Measurements from ENCODE around the gene NEGR1.

Gene NEGR1

GRCh38 chr1:71809085-71809484 lies 473.3 kb downstream of the NEGR1 start:
- intact Hi-C loops (cut with DNase I) = no loop called here
- no peak for DNase-seq

GRCh38 chr1:71804140-71804539 lies 478.2 kb downstream of the NEGR1 start:
- intact Hi-C loops (cut with DNase I) = no loop called here
- DNase-seq = no peak

- intact Hi-C loops (cut with DNase I) = loop anchor here (10.0 kb wide), 1 partner anchor 151 kb away; no protein-coding TSS in a partner anchor
- no peak for DNase-seq
Measured at GRCh38 chr1:71796006-71796405, 486.3 kb downstream of the NEGR1 start.

GRCh38 chr1:71792264-71792663 lies 490.1 kb downstream of the NEGR1 start:
- intact Hi-C loops (cut with DNase I) = loop anchor here (10.0 kb wide), 1 partner anchor 147 kb away; no protein-coding TSS in a partner anchor

DNA sequence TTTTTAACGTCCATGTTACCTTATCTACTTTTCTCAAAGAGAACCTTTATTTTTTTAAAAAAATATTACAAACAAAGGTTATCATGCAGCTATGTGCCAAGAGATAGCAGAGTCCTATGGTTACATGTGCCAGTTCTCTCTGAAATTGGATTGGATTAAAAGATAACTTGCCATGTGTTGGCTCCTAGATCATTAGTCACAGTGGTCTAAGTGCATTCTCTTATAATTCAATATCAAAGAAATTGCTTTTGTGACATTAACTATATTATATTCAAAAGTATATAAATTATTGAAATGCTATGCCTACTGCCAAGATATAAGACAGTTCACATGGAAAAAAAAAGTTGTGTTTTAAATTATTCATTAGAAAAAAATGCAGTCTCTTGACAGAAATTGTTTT lies 494.2 kb downstream of the NEGR1 start:
- DNase-seq = no peak
- intact Hi-C loops (cut with DNase I) = no loop called here

More at GRCh38 chr1:71792264-71792663, 490.1 kb downstream of the NEGR1 start:
- no peak for DNase-seq

- intact Hi-C loops (cut with DNase I) = no loop called here
Measured at GRCh38 chr1:71787699-71788098, 494.6 kb downstream of the NEGR1 start.

DNA sequence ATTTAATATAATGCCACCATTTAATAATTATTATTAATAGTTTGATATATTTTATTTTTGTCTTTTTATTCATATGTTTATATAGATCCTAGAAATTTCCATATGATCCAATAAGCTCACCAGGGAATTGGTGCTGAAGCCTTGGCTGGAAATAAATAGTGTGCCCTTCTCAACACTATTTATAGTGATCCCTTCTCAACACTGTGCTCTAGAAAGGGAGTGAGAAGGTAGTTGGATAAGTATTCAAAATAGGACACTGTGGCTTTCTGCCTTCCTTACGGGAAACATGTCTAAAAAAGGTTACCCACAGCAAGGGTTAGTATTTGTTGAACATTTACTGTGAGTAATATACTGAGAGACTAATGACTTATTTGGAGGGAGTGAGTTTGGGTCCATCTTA lies 496.1 kb downstream of the NEGR1 start:
- intact Hi-C loops (cut with DNase I) = no loop called here

More at GRCh38 chr1:71787699-71788098, 494.6 kb downstream of the NEGR1 start:
- no peak for DNase-seq

DNA sequence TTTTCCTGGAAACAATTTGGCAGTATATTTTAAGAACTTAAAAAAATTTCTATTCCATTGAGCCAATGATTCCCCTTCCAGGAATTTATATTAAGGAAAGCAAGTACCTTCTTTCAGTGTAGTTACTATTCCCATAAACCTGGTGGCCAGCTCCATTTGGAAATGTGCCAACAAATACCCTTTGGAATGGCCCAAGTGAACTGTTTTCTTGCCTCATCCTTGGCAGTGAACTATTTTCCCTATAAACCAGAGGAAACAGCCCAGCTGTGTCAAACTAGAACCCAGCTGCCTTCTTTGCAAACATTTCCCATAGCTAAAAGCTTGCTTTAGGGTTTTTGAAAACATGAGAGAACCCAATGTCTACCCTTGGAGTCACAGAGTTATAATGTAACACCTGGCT lies 496.9 kb downstream of the NEGR1 start:
- no peak for DNase-seq

More for the DNA sequence above, 496.1 kb downstream of the NEGR1 start:
- DNase-seq = no peak

GRCh38 chr1:71785000-71785399 lies 497.3 kb downstream of the NEGR1 start:
- intact Hi-C loops (cut with DNase I) = no loop called here
- DNase-seq = no peak

More for the DNA sequence above, 496.9 kb downstream of the NEGR1 start:
- intact Hi-C loops (cut with DNase I) = no loop called here

DNA sequence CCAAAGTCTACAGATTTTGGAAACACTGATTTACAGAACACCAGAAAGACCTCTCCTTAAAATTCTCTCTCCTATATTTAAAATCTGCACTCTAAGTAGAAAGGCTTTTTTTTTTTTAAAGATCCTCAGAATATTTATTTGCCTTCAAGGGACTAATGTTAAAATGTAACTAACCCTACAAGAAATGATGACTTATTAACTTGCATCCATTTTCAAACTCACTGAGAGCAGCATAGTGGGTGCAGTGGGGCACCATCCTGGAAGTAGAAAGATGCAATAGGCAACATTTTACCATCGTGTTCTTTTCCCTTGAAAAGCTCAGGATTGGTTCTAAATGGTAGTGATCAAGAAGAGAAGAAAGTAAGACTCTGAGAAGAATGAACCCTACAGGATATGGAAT lies 498.1 kb downstream of the NEGR1 start:
- no peak for DNase-seq
- intact Hi-C loops (cut with DNase I) = no loop called here

DNA sequence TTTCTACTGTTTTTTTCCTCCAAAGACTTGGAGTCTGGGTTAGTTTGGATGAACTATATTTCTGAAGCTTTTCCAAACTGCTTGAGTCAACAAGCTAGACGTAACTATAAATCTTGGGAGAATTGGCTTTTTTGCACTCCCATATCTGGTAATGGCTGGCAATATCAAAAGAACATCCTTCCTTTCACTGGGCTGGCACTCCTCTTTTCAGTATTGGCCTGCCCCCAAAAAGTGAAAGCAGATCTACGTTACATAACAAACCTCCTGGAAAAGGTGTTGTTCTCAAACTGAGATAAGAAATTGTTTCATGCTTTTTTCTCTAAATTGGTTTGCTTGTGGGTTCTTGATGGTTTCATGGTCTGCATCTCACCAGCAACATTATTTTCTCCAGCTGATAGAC lies 499.3 kb downstream of the NEGR1 start:
- no peak for DNase-seq
- intact Hi-C loops (cut with DNase I) = no loop called here

- DNase-seq = no peak
- intact Hi-C loops (cut with DNase I) = no loop called here
Measured at GRCh38 chr1:71781450-71781849, 500.9 kb downstream of the NEGR1 start.

DNA sequence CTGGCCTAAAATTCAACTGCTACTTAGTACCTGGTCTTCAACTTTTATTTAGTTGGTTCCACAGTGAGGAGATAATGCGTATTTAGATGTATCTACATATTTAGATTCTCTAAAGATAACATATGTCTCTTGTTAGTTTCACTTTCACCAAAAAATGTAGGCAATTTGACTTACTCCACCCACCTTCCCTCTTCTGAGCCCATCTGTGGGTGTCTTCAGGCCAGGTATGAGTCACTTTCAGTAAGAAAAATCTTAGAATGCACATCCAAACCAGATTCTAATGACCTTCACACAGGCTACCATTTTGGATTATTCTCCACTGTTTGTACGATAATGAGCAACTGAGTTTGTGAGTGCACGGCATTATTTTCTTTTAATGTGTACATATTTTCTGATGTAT lies 501.7 kb downstream of the NEGR1 start:
- no peak for DNase-seq
- intact Hi-C loops (cut with DNase I) = no loop called here

GRCh38 chr1:71778940-71779339 lies 503.4 kb downstream of the NEGR1 start:
- intact Hi-C loops (cut with DNase I) = no loop called here

DNA sequence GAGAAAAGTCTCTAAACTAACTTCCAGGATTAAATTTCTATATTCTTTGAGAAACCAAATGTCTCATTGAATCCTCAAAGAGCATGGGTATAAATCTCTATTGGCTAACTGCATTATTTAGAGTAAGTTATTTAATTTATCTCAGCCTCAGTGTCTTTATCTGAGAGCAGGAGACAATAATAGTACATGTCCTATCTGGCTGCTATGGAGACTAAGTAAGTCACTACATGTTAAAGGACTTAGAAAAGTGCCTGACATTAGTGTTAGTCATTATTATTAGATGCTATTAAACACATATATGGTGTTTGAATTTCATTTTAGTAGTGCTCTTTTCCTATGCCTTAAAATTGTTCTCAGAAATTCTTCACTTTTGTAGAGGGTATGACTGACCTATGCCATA lies 505.2 kb downstream of the NEGR1 start:
- intact Hi-C loops (cut with DNase I) = no loop called here

More at GRCh38 chr1:71778940-71779339, 503.4 kb downstream of the NEGR1 start:
- DNase-seq = no peak

GRCh38 chr1:71774705-71775104 lies 507.6 kb downstream of the NEGR1 start:
- intact Hi-C loops (cut with DNase I) = no loop called here

More for the DNA sequence above, 505.2 kb downstream of the NEGR1 start:
- no peak for DNase-seq

DNA sequence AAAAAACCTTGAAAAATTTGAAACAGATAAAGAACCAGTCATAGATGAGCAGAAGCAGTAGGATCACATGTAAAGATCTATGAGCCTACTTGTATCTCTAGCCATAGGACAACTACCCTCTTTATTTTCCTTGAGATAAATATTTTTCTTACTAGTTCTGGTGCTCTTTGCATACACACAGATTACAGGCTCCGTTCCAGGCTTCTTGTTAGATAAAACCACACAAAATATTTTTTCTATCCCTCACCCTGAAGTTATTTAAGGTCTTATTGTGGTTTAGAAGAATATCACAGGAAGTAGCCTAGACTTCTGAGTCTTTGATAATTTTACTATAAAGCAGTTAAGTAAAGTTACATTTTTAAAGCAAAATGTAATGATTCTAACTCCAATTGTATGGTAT lies 512.2 kb downstream of the NEGR1 start:
- DNase-seq = no peak
- intact Hi-C loops (cut with DNase I) = no loop called here

More at GRCh38 chr1:71774705-71775104, 507.6 kb downstream of the NEGR1 start:
- DNase-seq = no peak

DNA sequence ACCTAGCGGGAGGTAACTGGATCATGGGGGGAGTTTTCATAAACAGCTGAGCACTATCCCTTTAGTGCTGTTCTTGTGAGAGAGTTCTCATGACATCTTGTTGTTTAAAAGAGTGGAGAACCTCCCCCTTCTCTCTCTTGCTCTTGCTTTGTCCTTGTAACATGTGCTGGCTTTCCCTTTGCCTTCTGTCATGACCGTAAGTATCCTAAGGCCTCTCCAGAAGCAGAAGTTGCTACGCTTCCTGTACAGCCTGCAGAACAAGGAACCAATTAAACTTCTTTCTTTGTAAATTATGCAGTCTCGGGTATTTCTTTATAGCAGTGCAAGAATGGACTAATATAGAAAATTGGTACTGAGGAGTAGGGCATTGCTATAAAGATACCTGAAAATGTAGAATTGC lies 515.6 kb downstream of the NEGR1 start:
- DNase-seq = no peak
- intact Hi-C loops (cut with DNase I) = no loop called here

DNA sequence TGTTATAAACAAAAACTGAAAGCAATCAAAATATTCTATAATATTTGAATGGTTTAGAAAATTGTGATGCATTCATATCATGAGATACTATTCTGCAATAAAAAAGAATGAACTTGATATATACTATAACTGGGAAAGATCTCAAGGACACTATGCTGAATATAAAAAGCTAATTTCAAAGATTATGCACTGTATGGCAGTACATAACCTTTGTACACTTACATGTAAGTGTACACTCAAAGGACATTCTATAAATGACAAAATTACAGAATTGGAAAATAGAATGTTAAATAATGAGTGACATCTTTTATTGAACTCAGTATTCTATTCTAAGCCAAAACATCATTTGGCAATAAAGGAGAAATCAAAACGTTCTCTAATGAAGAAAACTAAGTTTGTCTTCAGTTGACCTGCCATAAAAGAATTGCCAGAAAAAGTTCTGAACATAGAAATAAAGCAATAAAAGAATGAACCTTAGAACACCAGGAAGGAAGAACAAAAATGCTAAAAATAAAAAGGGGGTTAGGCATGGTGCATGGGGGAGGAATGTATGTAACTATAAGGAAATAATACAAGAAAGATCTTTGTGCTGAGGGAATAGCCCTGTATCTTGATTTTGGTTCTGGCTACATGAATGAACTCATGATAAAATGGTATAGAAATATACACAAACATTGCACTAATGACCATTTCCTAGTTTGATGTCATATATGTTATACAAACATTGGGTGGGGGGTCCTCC lies 519.7 kb downstream of the NEGR1 start:
- no peak for DNase-seq
- intact Hi-C loops (cut with DNase I) = no loop called here

DNA sequence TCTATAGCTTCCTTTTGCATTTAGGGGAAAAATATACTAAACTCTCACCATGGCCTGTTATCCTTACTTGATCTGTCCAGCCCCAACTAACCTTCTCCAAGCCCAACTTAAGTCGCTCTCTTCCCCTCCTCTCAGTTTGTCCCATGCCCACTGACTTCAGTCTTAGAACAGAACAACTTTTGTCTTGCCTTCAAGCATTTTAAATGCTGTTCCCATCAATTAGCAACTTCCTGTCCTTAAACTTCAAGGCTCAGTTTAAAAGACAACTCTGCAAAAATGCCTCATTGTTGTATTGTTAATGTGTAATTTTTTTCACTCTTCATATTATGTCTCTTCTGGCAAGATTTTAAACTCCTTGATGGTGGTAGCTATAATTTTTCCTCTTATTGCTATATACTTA lies 526.9 kb downstream of the NEGR1 start:
- intact Hi-C loops (cut with DNase I) = no loop called here
- DNase-seq = no peak

DNA sequence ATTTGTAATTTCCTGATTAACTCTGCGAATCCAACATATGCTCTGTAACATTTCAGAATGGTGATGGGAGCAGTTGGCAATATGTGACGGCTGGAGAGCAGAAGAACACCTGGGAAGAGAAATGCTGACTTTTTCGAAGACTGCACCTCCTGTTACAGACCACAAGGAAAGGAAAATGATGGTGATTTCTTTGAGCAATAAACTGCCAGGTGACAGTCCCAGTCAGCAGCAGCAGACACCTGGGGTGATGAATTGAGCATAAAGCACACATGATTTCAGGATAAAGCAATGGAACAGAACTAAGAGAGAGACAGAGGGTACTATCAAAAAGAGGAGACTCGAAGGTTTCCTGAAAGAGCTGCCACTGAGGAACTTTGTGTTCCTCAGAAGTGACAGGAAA lies 528.6 kb downstream of the NEGR1 start:
- DNase-seq = no peak
- intact Hi-C loops (cut with DNase I) = no loop called here

DNA sequence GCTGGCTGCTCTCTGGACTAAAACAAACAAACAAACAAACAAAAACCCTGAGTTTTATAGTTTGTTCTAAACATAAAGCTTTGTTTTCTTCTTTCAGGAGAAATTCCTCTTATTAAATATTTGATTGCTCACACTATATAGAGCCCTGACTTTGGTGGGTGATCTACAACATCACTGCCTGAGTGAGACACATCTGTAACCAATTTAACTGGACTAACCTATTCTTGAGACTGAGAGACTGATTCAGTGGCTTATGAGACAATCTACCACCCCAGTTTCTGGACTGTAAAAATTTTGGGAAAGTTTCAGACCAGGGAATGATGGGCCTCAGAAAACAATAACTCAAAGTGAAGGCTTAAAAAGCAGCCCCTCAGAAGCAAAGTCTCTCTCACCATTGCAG lies 537.0 kb downstream of the NEGR1 start:
- intact Hi-C loops (cut with DNase I) = no loop called here
- DNase-seq = no peak

Data from posterior cingulate gyrus (tissue), 11 donors.